Vagina (tissue), 2 donors: ENCODE results near the gene MYCN. TPM values are rescaled to one million over a fixed set of nuclear protein-coding genes. Genes with fewer than 3 reads are reported as not detected.

ENCODE experiments used
- DNase-seq, 2 donors: peaks; one replicate each; pipeline ENCODE4 v3.0.0-alpha.2; 2017; ENCODE audit errors: extremely low spot score in 2 of 2
- H3K27ac ChIP-seq: fragments of 200-600 bp; sonication (generic); one replicate; pipeline ENCODE4 v1.5.1; 2019
- H3K27me3 ChIP-seq: fragments of 200-600 bp; sonication (generic); one replicate; pipeline ENCODE4 v1.5.1; 2019
- H3K36me3 ChIP-seq, 2 donors: fragments of 200-600 bp; sonication (generic); one replicate each; pipeline ENCODE4 v1.5.1; 2017 to 2019
- H3K4me1 ChIP-seq: fragments of 200-600 bp; sonication (generic); one replicate; pipeline ENCODE4 v1.5.1; 2019
- H3K4me3 ChIP-seq, 2 donors: fragments of 200-600 bp; sonication (generic); 1 replicate in 1 of 2; 2 replicates in 1 of 2; pipeline ENCODE4 v1.5.1; 2016 to 2019
- H3K9me3 ChIP-seq: fragments of 200-600 bp; sonication (generic); one replicate; pipeline ENCODE4 v1.5.1; 2019
- CTCF ChIP-seq, 3 experiments: fragments of 450-650 bp in 2 of 3; fragments of 200-600 bp in 1 of 3; sonication (generic) in 1 of 3; IDR thresholded peaks; one replicate each; pipeline ENCODE4 v1.5.1; 2017 to 2019; ENCODE audit warnings: antibody characterized with exemption in 3 of 3, mild to moderate bottlenecking in 2 of 3, moderate library complexity in 2 of 3
- POLR2A ChIP-seq, 2 donors: fragments of 450-650 bp; IDR thresholded peaks; one replicate each; pipeline ENCODE4 v1.6.1; 2017; ENCODE audit warnings: antibody characterized with exemption in 2 of 2, mild to moderate bottlenecking in 2 of 2, moderate library complexity in 2 of 2
- POLR2AphosphoS5 ChIP-seq, 2 donors: sonication (generic); formaldehyde crosslinking; IDR thresholded peaks; one replicate each; pipeline ENCODE4 v1.9.0; 2017; ENCODE audit warnings: antibody characterized with exemption in 2 of 2, mild to moderate bottlenecking in 2 of 2, low read depth in 1 of 2; ENCODE audit not compliant: insufficient read depth in 1 of 2
- intact Hi-C: fragments of 100-400 bp; cut with DNase I; formaldehyde crosslinking; loops from one replicate; pipeline ENCODE4 v1.15.1; 2023
- total RNA-seq: library from RNA; depleted of rRNA; stranded (reverse); fragments of >200 nt; gene quantifications from one replicate; pipeline ENCODE4 v1.2.3, GENCODE V29; 2016

MYCN gene
- total RNA-seq, 1 donor from 2014 or later, result 2.0 TPM

GRCh38 chr2:15953891-15954680 is 13.7 kb downstream of the MYCN start:
- Histone ChIP-seq H3K4me3 (no peak overlapping the region), H3K9me3 (no peaks in the 10 kb centered on the region), H3K36me3 (no peaks in the 10 kb centered on the region), H3K27ac (no peak overlapping the region), H3K4me1 (no peaks in the 10 kb centered on the region), H3K27me3 (no peaks in the 10 kb centered on the region)
- DNase-seq, result no peak
- TF ChIP-seq POLR2A (IDR thresholded peaks at IDR 0.05) (no peak), CTCF (IDR thresholded peaks at IDR 0.05) (no peak), POLR2AphosphoS5 (IDR thresholded peaks at IDR 0.05; ENCODE audit: insufficient read depth in 1 of 2, low read depth in 1 of 2) (no peak)
- intact Hi-C loops, result no loop called here

DNA sequence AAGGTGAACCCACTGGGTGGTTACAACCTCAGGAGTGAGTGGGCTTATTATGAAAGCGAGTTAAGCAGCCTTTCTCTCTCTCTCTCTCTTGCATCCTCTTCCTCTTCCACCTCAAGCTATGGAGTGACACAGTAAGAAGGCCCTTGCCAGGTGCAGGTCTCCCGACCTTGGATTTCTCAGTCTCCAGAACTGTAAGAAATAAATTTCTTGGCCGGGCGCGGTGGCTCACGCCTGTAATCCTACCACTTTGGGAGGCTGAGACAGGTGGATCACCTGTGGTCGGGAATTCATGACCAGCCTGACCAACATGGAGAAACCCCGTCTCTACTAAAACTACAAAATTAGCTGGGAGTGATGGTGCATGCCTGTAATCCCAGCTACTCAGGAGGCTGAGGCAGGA is 14.4 kb downstream of the MYCN start:
- no peaks in the 10 kb centered on the region for H3K27me3 ChIP-seq
- TF ChIP-seq POLR2AphosphoS5 (IDR thresholded peaks at IDR 0.05; ENCODE audit: insufficient read depth in 1 of 2, low read depth in 1 of 2), result no peak
- no peak for TF ChIP-seq POLR2A (IDR thresholded peaks at IDR 0.05)
- TF ChIP-seq CTCF (IDR thresholded peaks at IDR 0.05), result no peak
- no peaks in the 10 kb centered on the region for H3K4me1 ChIP-seq
- no peak overlapping the region for H3K27ac ChIP-seq
- DNase-seq, result no peak
- H3K4me3 ChIP-seq, result no peak overlapping the region
- intact Hi-C loops, result no loop called here
- no peaks in the 10 kb centered on the region for H3K36me3 ChIP-seq
- no peaks in the 10 kb centered on the region for H3K9me3 ChIP-seq

- TF ChIP-seq CTCF (IDR thresholded peaks at IDR 0.05), result no peak
- no peak for TF ChIP-seq POLR2AphosphoS5 (IDR thresholded peaks at IDR 0.05; ENCODE audit: insufficient read depth in 1 of 2, low read depth in 1 of 2)
- no peak for TF ChIP-seq POLR2A (IDR thresholded peaks at IDR 0.05)
- DNase-seq, result no peak
- no peak overlapping the region for H3K4me3 ChIP-seq
- H3K27me3 ChIP-seq, result no peaks in the 10 kb centered on the region
- H3K9me3 ChIP-seq, result no peaks in the 10 kb centered on the region
- no peaks in the 10 kb centered on the region for H3K4me1 ChIP-seq
- no peaks in the 10 kb centered on the region for H3K36me3 ChIP-seq
- H3K27ac ChIP-seq, result no peak overlapping the region
- intact Hi-C loops, result no loop called here
Measured at GRCh38 chr2:15955232-15955988, 15.1 kb downstream of the MYCN start.

GRCh38 chr2:15956230-15956629 is 15.9 kb downstream of the MYCN start:
- Histone ChIP-seq H3K27me3 (no peaks in the 10 kb centered on the region), H3K9me3 (no peaks in the 10 kb centered on the region), H3K36me3 (no peaks in the 10 kb centered on the region), H3K4me3 (no peak overlapping the region), H3K27ac (no peak overlapping the region), H3K4me1 (no peaks in the 10 kb centered on the region)
- intact Hi-C loops, result no loop called here
- TF ChIP-seq POLR2A (IDR thresholded peaks at IDR 0.05), result no peak
- no peak for TF ChIP-seq POLR2AphosphoS5 (IDR thresholded peaks at IDR 0.05; ENCODE audit: insufficient read depth in 1 of 2, low read depth in 1 of 2)
- no peak for TF ChIP-seq CTCF (IDR thresholded peaks at IDR 0.05)
- no peak for DNase-seq
